HG02571 (cell line): ENCODE results near the gene MAD1L1.

Experiments
- ATAC-seq: cut with Tn5 transposase; IDR thresholded peaks from one replicate; pipeline ENCODE4 v1.9.1; 2021; ENCODE audit warnings: mild to moderate bottlenecking, moderate library complexity; ENCODE audit not compliant: unreplicated experiment

Gene MAD1L1

DNA sequence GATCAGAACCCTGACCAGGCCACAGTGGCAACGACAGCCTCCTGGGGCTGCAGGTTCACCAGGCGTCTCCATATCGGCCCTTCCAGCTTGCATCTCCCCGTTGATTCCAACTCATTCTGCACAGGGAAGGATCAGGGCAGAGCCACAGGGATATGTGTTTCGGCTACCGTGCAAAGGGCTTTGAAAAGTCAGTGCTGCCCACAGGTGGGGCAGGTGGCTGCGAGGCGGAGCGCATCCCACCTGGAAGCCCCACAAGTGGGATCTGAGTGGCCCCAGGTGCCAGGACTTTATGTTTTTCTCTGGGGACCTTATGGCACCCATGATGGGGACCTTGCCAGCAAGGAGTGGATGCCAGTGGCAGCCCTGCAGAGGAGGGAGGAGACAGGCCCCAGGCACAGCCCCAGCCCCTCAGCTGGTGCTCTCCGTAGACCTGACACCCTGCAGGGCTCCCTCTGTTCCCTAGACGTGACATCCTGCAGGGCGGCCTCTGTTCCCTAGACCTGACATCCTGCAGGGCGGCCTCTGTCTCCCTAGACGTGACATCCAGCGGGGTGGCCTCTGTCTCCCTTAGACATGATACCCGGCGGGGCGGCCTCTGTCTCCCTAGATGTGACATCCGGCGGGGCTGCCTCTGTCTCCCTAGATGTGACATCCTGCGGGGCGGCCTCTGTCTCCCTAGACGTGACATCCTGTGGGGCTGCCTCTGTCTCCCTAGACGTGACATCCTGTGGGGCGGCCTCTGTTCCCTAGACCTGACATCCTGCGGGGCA lies 373.3 kb downstream of the MAD1L1 start:
- ATAC-seq, result no peak

GRCh38 chr7:1858435-1859265 lies 374.1 kb downstream of the MAD1L1 start:
- ATAC-seq, result no peak

DNA sequence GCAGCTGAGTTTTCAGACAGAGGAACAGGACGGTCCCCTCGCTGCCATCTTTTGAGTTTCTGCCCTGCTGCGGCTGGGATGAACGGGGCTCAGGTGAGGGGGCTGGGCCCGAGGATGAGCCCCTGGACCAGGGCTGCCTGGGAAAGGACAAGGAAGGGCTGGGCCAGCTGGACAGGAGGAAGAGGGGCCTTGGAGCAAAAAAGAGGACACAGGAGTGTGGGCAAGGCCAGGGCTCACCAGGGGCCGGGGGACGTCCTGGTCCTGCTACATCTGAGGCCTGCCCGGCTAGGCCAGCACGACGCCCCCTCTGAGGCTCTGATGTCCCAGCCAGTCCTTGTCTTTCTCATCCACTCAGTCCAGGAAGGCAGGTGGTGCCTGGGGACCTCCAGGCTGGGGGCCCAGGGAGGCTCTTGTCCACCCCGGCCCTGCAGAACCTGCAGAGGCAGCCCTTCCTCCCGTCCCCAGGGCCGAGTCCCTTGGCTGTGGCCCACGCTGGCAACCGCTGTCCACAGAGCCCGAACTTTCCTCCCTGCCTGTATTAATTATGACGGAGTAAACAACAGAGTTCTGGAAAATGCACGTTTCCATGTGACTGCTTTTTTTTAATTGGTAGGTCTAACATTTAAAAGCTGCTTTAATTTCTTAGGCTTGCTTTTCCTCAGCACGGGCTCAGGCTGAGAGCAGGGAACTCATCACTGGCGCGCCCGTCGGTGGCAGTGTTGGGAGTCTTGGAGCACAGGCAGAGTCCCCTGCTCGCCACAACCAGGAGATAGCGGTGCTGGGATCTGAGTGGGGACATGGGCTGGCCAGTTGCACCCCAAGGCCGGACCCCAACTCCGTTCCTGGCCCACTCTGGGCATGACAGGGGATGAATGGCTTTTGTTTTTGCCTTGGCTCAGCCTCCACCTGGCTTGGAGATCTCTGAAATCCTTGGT lies 375.0 kb downstream of the MAD1L1 start:
- ATAC-seq, result no peak

GRCh38 chr7:1856888-1857441 lies 375.8 kb downstream of the MAD1L1 start:
- ATAC-seq, result no peak

DNA sequence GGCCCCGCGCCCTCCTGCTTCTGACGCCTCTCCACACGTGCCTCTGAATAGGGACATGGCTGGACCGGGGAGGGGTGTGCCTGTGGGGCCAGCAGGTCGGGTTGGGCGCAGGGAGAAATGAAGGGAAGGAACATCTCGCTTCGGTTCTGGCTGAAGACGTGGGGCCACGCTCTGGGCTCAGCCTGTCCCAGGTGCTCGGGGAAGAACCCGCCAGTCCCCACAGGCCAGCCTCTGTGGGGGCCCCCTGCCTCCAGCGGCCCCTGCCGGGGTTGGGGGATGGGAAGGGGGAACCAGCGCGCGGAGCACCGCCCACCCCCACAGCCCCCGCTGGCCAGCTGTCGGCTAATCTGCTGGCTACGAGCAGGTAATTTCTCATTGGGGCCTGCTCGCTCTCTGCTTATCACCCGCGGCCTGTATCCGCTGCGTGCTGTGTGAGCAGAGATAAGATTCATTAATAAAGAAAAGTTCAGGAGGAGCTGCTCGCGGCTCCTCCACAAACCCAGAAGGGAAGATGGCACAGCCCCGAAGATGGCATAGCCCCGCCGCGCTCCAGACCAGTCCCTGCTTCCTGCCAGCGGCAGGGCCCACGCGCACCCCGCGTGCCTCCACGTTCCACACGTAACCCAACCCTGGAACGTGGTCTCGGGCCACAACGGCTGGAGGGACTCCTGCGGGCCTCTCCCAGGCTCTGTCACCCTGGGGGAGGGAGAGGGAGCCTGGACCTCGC lies 376.4 kb downstream of the MAD1L1 start:
- ATAC-seq, result no peak

- ATAC-seq, result no peak
These were observed 377.0 kb downstream of the MAD1L1 start for GRCh38 chr7:1855725-1856160.

GRCh38 chr7:1854866-1855724 lies 377.6 kb downstream of the MAD1L1 start:
- no peak for ATAC-seq

DNA sequence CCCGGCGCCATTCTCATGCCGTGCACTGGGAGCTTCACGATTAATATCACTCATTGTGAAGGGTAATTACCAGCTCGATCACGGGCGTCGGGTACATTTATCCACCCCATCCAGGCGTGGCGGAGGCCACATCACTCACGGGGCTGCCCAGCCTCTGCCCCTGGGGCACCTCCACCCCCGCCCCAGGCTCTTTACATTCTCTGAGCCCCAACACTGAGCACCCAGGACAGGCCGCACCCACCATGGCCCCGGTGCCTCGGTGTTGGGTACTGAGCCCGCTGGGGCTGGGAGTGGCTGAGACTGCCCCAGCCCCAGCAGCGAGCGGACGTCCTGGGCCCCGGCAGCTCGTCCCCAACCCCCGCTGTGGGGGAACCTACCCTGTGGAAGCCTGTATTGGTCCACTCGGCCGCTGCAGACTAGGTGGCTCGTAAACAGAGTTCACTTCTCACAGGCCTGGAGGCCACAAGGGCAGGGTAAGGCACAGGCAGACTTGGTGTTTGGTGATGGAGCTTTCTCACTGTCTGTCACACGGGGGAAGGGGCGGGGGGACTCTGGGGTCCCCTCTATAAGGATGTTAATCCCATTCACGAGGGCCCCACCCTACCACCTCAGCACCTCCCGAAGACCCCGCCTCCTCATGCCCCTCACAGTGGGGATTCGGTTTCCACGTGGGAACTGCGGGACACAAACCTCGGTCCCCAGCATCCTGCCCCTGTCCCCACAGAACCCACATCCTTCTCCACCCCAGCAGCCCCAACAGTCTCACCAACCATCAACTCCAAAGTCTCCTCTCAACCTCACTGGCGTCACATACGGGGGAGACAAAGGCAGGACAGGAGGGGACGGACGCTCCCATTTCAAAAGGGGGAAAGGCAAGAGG lies 378.5 kb downstream of the MAD1L1 start:
- no peak for ATAC-seq

- no peak for ATAC-seq
These were observed 379.2 kb downstream of the MAD1L1 start for GRCh38 chr7:1853431-1853985.

DNA sequence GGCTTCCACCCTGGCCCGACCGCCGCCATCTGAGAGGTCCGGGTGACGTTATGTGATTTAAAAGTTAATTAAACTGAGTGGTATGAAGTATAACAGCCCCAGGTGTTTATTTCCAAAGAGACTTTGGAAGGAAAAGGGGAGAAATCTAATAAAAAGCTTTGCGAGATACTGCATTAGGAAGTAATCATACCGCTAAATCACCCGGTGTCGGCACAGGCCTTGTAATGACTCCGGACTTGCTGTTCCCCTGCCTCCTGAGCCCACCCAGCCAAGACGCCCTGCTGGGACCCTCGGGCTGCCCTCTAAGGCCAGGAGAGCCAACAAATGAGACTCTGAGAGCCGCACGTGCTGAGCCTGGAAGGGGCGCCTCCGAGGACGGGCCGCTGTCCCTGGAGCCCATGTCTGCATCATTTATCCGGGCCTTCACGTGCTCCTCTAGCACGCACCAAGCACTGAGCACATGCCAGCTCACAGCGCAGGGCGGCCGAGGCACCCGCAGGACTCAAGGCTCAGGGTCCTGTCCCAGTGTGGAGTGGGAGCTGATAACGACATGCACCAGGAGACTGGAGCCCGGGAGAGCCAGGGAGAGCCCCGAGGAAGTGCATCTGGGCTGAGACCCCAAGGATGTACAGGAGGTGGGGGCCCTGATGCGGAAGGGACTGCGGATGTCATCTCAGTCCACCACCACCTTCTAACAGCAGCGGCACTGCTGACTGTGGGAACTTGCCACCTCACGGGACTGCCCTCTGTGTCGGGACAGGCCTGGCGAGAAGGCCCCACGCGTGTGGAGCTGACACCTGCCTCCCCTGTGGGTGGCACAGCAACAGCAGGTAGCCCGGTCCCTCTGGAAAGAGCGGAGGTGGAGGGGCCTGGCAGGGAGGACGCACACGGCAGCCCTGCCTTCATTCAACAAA lies 380.0 kb downstream of the MAD1L1 start:
- no peak for ATAC-seq

DNA sequence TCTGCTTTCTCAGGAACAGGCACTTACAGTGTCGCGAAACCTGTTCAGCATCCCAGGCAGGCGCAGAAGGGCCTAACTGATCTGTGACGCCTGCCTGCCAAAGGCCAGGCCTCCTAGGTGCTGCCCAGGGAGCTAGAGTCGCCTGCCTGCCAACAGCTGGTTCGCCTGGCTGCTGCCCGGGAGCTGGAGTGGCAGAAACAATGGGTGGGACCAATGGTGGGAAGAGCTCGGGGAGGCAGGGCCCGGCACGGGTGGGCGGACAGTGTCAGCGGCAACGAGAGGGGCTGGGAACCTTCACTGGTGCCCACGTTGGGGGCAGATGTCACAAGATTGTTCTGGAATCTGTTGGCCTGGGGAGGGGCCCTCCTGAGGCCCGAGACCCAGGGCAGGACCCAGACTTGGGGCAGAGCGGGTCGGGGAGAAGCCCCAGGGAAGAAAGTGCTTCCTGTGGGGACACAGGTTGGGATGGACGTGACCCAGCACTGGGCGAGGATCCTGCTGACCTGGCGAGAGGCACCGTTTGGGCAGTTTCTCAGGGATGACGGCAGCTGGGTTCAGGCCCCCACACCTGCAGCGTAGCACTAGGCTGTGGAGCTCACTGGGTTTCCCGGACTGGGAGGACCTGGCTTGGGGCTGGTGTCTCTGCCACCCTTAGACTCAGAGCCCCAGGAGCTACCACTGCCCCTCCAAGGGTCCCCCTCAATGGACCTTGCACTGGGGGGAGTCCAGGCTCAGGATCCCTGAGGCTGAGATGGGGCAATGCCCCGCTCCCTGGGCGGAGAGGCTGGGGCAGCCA lies 380.8 kb downstream of the MAD1L1 start:
- no peak for ATAC-seq

- no peak for ATAC-seq
These were observed 381.7 kb downstream of the MAD1L1 start for GRCh38 chr7:1850976-1851571.

DNA sequence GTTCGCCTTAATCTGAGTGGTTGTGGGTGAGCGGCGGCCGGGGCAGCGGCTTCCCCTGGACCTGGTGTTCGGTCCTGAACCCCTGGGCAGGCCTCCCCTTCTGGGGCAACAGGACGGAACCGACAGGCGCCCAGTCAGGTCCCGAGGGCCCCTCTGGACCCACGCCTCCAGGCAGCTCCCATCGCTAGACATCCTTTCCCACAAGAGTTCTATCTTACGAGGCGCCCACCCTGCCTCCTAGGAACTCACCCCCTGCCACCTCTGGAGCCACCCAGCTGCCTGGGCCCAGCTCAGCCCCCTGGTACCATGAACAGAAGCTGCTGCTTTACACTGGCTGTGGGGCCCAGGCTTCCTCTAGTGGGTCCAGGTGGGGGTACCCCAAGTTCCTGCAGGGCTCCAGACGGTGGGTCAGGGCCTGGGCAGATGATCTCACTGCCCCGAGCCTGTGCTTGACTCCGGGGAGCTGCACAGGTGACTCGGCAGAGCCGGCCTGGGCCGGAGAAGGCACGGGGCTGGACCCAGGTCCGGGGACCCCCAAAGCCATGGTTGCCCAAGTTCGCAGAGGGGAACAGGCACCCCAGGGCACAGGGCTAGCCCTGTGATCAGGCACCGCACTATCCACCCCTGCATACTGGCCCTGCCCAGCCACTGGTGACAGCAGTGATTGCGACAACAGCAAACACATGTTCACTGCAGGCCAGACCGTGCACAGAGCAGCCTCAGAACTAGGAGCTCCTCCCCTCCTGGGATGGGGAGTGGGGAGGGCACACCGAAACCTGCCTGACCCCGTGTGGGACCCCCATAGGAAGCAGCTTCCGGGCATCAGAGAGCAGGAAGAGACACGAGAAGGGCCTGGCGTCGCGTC lies 382.4 kb downstream of the MAD1L1 start:
- ATAC-seq, result no peak

GRCh38 chr7:1849351-1850041 lies 383.2 kb downstream of the MAD1L1 start:
- no peak for ATAC-seq
